Peyer's patch (tissue), 4 donors: ENCODE results near the gene PTPRC. TPM values are rescaled to one million over a fixed set of nuclear protein-coding genes. Genes with fewer than 3 reads are reported as not detected.

Source experiments
- DNase-seq, 3 donors: peaks; one replicate each; pipeline ENCODE4 v3.0.0-alpha.2; 2017 to 2019
- H3K27ac ChIP-seq, 4 donors: fragments of 200-600 bp; sonication (generic); one replicate each; pipeline ENCODE4 v1.5.1; 2016 to 2019
- H3K27me3 ChIP-seq, 2 donors: fragments of 200-600 bp; sonication (generic); one replicate each; pipeline ENCODE4 v1.5.1; 2019
- H3K36me3 ChIP-seq, 3 donors: fragments of 200-600 bp; sonication (generic); one replicate each; pipeline ENCODE4 v1.5.1; 2016 to 2019
- H3K4me1 ChIP-seq, 4 donors: fragments of 200-600 bp; sonication (generic); one replicate each; pipeline ENCODE4 v1.5.1; 2016 to 2019
- H3K4me3 ChIP-seq, 4 donors: fragments of 200-600 bp; sonication (generic); 1 replicate in 3 of 4; 2 replicates in 1 of 4; pipeline ENCODE4 v1.5.1; 2016 to 2019; ENCODE audit warnings: mild to moderate bottlenecking in 1 of 4
- H3K9me3 ChIP-seq, 4 donors: fragments of 200-600 bp; sonication (generic); one replicate each; pipeline ENCODE4 v1.5.1; 2016 to 2019; ENCODE audit warnings: mild to moderate bottlenecking in 1 of 4
- CTCF ChIP-seq, 6 experiments: fragments of 450-650 bp in 4 of 6; fragments of 200-600 bp in 2 of 6; sonication (generic) in 1 of 6; IDR thresholded peaks; one replicate each; pipeline ENCODE4 v1.5.1; 2017 to 2019; ENCODE audit warnings: antibody characterized with exemption in 6 of 6, mild to moderate bottlenecking in 3 of 6, moderate library complexity in 1 of 6
- POLR2A ChIP-seq, 2 donors: fragments of 450-650 bp; IDR thresholded peaks; one replicate each; pipeline ENCODE4 v1.5.1; 2017; ENCODE audit warnings: antibody characterized with exemption in 2 of 2, mild to moderate bottlenecking in 2 of 2, moderate library complexity in 2 of 2
- total RNA-seq, 4 donors: library from RNA; depleted of rRNA; stranded (reverse); fragments of >200 nt; gene quantifications; one replicate each; pipeline ENCODE4 v1.1.0, GENCODE V29; 2016

PTPRC gene
- total RNA-seq, 4 donors from 2014 or later: 13.3 to 127 (median 22.1) TPM

GRCh38 chr1:198640174-198640573 lies 1.3 kb downstream of the PTPRC start:
- H3K27ac ChIP-seq: peak overlapping the region in 3 of 4 donors; percentile 74 to 81 (median 75)
- no peaks in the 10 kb centered on the region for H3K9me3 ChIP-seq
- no peaks in the 10 kb centered on the region for H3K36me3 ChIP-seq
- H3K27me3 ChIP-seq: no peaks in the 10 kb centered on the region
- H3K4me1 ChIP-seq: peaks cover 0 to 3% (median 1%) of the 10 kb centered on the region in 4 donors
- H3K4me3 ChIP-seq: peak overlapping the region; percentile 37 to 41 (median 40)
- DNase-seq: no peak
- TF ChIP-seq CTCF (IDR thresholded peaks at IDR 0.05): no peak
- TF ChIP-seq POLR2A (IDR thresholded peaks at IDR 0.05): no peak

GRCh38 chr1:198641501-198641900 lies 2.7 kb downstream of the PTPRC start:
- Histone ChIP-seq H3K4me3 (peak overlapping the region; percentile 22 to 41 (median 40)), H3K9me3 (no peaks in the 10 kb centered on the region), H3K27me3 (no peaks in the 10 kb centered on the region), H3K36me3 (no peaks in the 10 kb centered on the region), H3K4me1 (peaks cover 0 to 3% (median 1%) of the 10 kb centered on the region in 4 donors), H3K27ac (peak overlapping the region; percentile 36 to 81 (median 74))
- DNase-seq: no peak
- TF ChIP-seq POLR2A (IDR thresholded peaks at IDR 0.05): no peak
- no peak for TF ChIP-seq CTCF (IDR thresholded peaks at IDR 0.05)

- H3K4me1 ChIP-seq: peaks cover 0 to 3% (median 1%) of the 10 kb centered on the region in 4 donors
- no peak for DNase-seq
- TF ChIP-seq CTCF (IDR thresholded peaks at IDR 0.05) (no peak), POLR2A (IDR thresholded peaks at IDR 0.05) (no peak)
- no peaks in the 10 kb centered on the region for H3K36me3 ChIP-seq
- no peaks in the 10 kb centered on the region for H3K9me3 ChIP-seq
- no peaks in the 10 kb centered on the region for H3K27me3 ChIP-seq
- H3K27ac ChIP-seq: peak overlapping the region in 3 of 4 donors; percentile 8 to 81 (median 75)
- H3K4me3 ChIP-seq: peak overlapping the region in 3 of 4 donors; percentile 7 to 41 (median 41)
These were observed 3.3 kb downstream of the PTPRC start for GRCh38 chr1:198641966-198642668.

GRCh38 chr1:198642983-198643382 lies 4.1 kb downstream of the PTPRC start:
- H3K9me3 ChIP-seq: no peaks in the 10 kb centered on the region
- H3K27ac ChIP-seq: peak overlapping the region in 1 of 4 donors; percentile 75
- H3K36me3 ChIP-seq: no peaks in the 10 kb centered on the region
- DNase-seq: no peak
- peak overlapping the region in 1 of 4 donors; percentile 3 for H3K4me3 ChIP-seq
- no peaks in the 10 kb centered on the region for H3K27me3 ChIP-seq
- no peak for TF ChIP-seq CTCF (IDR thresholded peaks at IDR 0.05)
- no peak for TF ChIP-seq POLR2A (IDR thresholded peaks at IDR 0.05)
- peaks cover 0 to 3% (median 1%) of the 10 kb centered on the region in 4 donors for H3K4me1 ChIP-seq

- Histone ChIP-seq H3K4me1 (peaks cover 0 to 7% (median 0%) of the 10 kb centered on the region in 4 donors), H3K9me3 (no peaks in the 10 kb centered on the region), H3K36me3 (no peaks in the 10 kb centered on the region), H3K27me3 (no peaks in the 10 kb centered on the region), H3K27ac (peak overlapping the region in 1 of 4 donors; percentile 75), H3K4me3 (no peak overlapping the region)
- no peak for TF ChIP-seq CTCF (IDR thresholded peaks at IDR 0.05)
- no peak for TF ChIP-seq POLR2A (IDR thresholded peaks at IDR 0.05)
- DNase-seq: no peak
These were observed 5.0 kb downstream of the PTPRC start for GRCh38 chr1:198643808-198644207.
